Measurements from ENCODE around the gene ARHGAP19.
"Not testable (repeated sequence)": the region's sequence is repeated elsewhere in the genome, so short reads cannot be mapped to it uniquely, and the experiment has no call there.

The ARHGAP19 gene

DNA sequence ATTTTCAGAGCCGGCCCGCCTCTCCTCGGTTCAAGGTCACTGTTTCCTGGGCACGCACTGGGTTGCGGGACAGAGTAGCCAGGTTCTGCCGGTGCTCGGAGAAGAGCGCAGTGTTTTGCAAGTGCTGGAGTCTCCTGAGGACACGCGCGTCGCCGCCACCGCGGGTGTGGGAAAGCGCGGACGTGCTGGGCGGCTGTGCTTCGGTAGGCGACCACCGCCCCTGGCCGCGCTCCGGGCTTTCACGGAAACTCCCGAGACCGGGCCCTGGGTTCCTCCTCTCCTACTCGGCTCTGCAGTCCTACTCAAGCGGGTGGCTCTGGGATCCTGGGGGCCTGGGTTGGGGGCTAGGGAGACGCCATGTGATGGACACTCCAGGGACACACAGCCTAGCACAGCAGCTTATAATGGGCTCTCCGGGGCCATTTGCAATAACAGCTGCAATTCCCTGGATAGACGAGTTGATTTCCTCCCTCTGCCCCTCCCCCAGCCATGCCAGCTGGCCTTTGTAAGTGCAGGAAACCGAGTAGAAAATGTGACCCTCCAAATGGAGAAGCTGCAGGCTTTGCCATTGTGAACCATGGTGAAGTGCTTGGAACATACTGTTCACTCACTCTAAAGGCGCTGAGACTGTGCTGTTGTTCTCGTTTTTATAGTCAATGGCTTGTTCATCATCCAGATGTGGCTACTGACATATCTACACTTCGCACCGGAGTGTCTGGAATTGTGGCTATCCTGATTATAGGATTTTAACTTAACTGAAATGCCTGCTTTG is 28.8 kb upstream of the ARHGAP19 start:
- no peak for DNase-seq (ENCODE audit: low spot score)

DNA sequence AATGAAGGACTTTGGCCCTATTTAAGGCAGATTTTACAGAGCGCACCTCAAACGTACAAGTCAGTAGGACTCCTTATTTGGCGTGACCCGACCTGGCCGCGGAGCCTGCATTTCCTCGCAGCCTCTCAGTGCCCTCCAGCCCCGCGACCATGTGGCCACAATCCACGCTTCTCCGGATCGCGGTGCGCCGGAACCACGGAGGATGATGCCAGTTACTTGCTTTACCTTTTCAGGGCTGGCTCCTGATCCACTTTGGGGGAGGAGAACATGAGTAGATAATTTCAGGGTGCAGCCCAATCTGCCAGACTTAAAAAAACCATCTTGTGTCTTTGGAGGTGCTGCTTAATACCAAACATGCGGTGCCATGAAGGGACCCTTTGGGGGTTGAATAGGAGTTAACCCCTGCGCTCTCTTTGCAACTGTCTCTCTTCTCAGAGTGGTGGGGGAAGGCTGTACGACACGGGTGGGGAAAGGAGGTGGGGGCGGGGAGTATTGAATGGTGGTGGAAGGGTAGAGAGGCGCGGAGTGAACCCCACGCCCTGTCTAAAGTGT is 28.1 kb upstream of the ARHGAP19 start:
- DNase-seq (ENCODE audit: low spot score), result no peak

DNA sequence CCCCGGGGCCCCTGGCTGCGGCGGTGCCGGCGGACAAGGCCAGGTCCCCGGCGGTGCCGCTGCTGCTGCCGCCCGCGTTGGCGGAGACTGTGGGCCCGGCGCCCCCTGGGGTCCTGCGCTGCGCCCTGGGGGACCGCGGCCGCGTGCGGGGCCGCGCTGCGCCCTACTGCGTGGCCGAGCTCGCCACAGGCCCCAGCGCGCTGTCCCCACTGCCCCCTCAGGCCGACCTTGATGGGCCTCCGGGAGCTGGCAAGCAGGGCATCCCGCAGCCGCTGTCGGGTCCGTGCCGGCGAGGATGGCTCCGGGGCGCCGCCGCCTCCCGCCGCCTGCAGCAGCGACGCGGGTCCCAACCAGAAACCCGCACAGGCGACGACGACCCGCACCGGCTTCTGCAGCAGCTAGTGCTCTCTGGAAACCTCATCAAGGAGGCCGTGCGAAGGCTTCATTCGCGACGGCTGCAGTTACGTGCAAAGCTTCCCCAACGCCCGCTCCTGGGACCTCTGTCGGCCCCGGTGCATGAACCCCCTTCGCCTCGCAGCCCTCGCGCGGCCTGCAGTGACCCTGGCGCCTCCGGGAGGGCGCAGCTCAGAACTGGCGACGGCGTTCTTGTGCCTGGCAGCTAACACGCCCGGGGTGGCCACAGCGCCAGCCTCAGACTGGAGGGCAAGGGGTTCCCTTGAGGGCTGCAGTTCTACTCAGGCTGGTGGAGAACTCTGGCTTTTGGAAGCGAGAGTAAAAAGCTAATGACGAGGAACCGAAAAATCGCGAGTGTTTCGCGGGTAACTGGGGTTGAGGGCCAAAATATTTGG is 27.4 kb upstream of the ARHGAP19 start:
- DNase-seq (ENCODE audit: low spot score), result peak; percentile 55

DNA sequence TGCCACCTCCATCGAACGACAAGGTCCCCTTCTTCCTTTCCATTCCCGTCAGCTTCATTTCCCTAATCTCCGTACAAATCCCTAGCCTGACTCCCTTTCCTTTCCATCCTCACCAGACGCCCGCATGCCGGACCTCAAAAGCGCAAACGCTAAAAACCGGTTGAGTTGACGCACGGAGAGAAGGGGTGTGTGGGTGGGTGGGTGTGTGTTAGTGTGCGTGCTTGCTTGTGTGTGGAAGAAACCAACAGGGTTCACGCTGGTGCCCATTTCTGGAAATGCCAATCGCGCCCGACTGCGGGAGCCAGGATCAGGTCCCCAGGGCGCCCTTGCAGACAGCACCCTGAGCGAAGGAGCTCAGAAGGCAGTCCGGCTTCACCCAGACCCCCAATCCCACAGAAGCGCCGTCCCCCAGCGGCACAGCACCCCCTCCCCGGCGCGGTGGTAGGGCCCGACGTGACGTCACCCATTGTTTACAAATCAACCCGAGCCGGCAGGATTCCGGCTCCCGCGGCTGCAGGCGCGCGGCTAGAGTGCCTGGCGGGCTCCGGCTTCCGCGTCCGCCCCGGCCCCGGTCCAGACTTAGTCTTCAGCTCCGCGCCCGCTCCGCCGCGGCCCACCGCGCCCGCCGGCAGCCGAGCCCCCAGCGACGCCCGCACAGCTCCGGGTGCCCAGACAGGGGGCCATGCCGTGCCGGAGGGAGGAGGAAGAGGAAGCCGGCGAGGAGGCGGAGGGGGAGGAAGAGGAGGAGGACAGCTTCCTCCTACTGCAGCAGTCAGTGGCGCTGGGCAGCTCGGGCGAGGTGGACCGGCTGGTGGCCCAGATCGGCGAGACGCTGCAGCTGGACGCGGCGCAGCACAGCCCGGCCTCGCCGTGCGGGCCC is 26.6 kb upstream of the ARHGAP19 start, which contains the start of gene FRAT1:
TSS of gene FRAT1 (plus strand) at position 500 of the 880 bp plus-strand sequence. CDS start at position 683, 183 bp downstream.
- DNase-seq (ENCODE audit: low spot score), result peak; percentile 91

DNA sequence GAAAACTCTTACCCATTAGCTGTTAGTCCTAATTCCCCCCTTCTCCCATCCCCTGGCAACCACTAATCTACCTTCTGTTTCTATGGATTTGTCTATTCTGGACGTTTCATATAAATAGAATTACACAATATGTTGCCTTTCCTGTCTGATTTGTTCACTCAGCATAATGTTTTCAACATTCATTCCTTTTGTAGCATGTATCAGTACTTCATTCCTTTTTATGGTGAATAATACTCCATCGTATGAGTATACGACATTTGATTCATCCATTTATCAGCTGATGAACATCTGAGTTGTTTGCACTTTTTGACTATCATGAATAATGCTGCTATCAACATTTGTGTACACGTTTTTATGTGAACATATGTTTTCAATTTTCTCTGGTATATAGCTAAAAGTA is 22.2 kb upstream of the ARHGAP19 start:
- no peak for DNase-seq (ENCODE audit: low spot score)

DNA sequence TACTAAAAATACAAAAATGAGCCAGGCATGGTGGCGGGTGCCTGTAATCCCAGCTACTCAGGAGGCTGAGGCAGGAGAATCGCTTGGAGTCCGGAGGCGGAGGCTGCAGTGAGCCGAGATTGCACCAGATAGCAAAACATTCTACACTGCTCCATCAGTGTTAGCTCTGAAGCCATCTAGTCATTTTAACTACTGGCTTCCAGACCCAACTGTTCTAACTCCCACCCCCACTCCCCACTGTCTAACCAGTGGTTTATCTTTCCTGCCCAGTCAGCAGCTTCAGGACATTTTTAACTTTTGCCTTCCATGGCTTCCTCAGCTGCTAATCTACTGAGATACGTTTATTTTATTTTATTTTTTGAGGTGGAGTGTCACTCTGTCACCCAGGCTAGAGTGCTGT is 20.5 kb upstream of the ARHGAP19 start:
- DNase-seq (ENCODE audit: low spot score), result no peak

DNA sequence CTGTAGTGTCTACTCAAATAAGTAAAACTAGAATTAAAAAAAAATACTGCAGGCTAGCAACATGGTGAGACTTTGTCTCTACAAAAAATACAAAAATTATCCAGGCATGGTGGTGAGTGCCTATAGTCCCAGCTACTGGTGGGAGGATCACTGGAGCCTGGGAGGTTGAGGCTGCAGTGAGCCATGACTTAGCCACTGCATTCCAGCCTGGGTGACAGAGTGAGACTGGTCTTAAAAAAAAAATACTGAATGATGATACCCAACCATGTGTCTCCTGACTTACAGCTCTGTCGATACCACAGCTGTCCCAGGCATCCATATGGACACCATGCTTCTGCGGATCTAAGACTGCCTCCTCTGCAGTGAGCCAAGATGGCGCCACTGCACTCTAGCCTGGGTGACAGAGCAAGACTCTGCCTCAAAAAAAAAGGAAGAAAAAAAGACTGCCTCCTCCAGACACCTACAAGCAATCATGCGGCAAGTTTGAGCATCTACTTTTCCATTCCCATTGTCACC is 18.7 kb upstream of the ARHGAP19 start:
- DNase-seq (ENCODE audit: low spot score), result no peak

DNA sequence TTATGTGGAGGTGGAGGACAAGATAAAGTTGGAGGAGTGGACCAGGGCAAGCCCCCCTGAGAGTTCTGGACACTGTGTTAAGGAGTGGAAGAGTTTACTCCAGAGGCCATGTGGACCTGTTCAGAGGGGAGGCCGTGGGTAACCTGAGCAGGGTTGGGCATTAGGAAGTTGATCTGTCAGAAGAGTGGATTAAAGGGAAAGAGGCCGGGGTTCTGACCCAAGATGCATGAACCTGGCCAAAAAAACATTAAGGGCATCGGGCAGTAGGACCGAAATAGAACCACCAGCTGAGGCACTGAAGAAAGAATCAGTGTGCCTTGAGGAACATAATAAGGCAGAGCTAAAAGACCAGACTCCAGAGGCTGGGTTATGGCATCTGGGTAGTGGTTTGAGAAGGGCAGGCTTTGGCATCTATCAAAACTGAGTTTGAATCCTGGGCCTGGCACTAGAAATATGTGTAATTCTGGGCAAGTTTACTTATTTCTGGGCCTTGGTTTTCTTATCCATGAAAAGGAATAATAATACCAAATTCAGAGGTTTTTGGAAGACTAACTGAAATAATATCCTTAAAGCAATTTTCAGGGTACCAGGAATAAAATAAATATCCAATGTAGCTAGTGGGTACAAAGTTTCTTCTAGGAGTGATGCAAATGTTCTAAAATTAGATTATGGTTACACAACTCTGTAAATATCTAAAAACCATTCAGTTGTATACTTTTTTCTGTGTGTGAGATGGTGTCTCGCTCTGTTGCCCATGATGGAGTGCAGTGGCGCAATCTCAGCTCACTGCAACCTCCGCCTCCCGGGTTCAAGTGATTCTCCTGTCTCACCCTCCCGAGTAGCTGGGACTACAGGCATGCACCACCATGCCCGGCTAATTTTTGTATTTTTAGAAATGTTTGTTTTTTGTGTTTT is 15.7 kb upstream of the ARHGAP19 start:
- no peak for DNase-seq (ENCODE audit: low spot score)

DNA sequence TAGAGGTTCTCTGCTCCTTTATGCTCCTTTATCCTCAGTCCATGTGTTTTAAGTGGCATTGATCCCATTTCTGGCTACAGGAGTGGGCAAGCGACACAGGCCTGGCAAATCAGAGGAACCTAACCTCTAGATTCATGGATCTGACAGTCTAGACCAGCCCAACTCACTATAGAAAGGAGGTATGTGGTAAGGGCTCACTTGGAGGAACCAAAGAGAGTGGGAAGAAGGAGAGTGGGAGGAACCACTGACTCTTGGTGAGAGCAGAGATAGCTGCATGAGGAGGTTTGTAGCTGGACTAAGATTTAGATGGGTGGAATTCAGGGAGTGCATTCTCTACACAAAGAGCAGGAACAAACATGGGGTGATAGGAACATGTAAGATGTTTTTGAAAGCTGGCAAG is 15.0 kb upstream of the ARHGAP19 start:
- DNase-seq (ENCODE audit: low spot score), result no peak

DNA sequence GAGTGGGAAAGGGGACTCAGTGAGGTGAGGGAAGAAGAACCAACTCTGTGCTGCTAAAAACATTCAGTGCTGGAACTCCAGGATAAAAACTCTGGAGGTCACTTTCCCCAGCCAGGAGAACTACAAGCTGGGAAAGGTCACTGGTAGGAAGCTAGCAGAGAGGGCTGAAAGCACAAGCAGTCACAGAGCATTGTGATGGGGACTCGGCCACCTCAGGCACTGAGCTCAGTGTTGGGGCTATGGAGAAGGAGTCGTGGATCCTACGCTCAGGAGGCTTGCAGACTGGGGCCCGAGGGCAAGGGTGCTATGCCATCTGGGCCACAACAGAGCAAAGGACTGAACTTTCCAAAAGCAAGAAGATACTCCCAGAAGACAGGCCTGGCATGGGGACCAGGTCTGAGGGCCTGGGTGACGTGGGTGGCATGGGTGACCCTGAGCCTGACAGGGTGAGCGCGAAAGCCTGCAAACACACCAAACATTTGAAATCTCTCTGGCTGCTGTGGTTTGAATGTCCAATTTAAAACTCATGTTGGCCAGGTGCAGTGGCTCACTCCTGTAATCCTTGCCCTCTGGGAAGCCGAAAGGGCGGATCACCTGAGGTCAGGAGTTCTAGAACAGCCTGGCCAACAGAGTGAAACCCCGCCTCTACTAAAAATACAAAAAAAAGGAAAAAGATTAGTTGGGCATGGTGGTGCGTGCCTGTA is 9.8 kb upstream of the ARHGAP19 start:
- no peak for DNase-seq (ENCODE audit: low spot score)

DNA sequence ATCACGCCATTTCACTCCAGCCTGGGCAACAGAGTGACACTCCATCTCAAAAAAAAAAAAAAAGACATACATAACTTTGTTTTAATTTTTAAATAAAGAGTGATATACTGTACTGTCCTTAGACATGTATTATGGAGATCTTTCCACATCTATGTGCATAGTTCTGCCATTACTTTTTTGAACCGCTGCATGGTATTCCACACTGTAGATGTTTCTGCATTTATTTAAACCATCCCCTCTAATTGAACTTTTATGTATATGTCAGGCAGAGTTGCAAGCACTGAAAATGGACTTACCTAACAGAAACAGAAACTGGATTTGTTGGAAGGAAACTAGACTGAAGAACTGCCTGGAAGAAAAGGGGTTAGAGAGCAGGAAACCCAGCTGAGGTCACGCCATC is 8.5 kb upstream of the ARHGAP19 start:
- no peak for DNase-seq (ENCODE audit: low spot score)

DNA sequence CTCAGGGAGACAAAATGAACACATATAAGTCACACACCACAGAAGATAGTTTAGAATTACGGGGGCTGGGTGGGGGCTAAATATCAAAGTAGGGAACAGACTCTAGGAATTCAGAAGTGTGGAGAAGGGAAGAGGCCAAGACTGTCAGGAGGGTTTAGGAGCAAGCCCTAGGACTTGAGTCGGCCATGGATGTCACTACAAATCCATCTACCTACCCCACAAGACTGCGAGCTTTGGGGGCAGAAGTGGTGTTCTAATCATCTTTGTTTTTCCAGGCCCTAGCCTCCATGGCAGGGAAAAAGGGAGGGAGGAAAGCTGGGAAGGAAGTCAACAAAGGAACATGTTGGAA is 5.8 kb upstream of the ARHGAP19 start:
- DNase-seq (ENCODE audit: low spot score), result no peak

DNA sequence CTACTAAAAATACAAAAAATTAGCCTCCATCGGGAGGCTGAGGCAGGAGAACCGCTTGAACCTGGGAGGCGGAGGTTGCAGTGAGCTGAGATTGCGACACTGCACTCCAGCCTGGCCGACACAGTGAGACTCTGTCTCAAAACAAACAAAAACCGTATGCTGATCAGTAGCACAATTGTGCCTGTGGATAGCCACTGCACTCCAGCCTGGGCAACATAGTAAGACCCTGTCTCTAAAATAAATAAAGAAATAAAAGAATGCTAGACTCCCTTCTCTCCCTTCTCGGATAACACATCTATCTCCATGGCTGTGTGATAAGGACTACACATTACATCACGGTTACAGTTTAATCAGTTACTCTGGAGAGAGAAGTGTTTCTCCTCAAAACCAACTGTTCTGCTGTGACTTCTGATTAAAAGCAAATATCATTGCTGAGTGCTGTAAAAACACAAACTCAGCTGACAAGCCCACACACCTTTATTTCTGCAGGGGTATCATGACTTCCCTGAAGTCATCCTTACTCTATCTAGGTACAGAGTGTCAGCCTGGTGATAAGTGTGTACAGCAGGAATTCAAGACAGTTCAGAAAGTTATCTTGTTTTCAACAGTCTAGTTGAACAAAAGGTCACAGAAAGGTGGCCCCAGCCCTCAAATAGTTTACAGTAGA is 5.3 kb upstream of the ARHGAP19 start:
- DNase-seq (ENCODE audit: low spot score), result no peak

DNA sequence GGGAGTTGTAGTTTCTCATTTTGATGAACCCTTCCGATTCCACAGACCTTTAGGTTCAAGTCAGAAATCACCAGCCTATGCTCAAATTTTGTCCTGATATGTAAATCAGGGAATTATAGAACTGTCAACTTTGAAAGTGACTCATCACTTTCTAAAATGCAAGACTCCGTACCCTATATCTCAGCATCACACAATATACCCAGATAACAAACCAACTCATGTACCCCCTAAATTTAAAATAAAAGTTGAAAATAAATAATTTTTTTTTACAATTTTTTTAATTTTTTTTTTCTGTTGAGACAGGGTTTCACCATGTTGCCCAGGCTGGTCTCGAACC is 393 bp upstream of the ARHGAP19 start:
- no peak for DNase-seq (ENCODE audit: low spot score)

DNA sequence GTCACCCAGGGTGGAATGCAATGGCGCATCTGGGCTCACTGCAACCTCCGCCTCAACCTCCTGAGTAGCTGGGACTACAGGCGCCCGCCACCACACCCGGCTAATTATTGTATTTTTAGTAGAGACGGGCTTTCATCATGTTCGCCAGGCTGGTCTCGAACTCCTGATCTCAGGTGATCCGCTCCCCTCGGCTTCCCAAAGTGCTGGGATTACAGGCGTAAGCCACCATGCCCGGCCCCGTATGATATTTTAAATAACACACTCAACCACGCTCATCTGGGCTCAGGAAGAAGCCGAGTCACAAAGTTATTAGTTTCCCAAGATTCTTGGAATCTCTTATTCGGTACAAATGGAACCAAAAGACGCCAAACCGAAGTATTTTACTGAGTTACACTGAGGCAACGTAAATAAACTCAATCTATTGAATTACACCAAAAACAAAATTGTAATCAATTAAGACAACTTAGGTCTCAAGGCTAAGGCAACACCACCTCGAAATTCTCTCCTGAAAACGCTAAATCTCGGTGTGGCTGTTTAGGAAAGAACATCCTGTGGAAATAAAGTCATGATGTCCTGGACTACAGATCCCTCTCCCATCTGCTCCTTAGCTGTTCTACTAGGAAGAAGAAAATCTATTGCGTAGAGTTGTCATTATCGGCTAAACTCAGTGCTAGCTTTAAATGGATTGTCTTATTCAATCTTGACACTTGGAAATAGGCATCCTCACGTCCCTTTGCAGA is 910 bp downstream of the ARHGAP19 start:
- DNase-seq (ENCODE audit: low spot score), result no peak

DNA sequence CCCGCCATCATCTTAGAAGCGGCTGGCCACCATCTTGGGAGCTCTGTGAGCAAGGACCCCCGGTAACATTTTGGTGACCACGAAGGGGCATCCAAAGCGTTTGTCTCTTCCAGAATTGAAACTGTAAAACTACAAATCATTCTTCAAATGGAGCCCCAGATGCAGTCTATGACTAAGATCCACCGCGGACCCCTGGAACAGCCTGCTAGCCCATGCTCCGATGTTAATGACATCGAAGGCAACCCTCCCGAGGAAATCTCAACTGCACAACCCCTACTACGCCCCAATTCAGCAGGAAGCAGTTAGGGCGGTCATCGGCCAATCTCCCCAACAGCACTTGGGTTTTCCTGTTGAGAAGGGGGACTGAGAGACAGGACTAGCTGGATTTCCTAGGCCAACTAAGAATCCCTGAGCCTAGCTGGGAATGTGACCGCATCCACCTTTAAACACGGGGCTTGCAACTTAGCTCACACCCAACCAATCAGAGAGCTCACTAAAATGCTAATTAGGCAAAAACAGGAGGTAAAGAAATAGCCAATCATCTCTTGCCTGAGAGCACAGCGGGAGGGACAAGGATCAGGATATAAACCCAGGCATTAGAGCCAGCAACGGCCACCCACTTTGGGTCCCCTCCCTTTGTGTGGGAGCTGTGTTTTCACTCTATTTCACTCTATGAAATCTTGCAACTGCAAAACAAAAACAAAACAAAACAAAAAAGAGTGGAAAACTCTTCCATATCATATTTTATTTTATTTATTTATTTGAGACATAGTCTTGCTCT is 1.7 kb downstream of the ARHGAP19 start:
- not testable (repeated sequence) for DNase-seq (ENCODE audit: low spot score)

DNA sequence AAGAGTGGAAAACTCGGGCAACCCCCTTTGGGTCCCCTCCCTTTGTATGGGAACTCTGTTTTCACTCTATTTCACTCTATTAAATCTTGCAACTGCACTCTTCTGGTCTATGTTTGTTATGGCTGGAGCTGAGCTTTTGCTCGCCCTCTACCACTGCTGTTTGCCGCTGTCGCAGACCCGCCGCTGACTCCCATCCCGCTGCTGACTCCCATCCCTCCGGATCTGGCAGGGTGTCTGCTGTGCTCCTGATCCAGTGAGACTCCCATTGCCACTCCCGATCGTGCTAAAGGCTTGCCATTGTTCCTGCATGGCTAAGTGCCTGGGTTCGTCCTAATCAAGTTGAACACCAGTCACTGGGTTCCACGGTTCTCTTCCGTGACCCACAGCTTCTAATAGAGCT is 2.4 kb downstream of the ARHGAP19 start:
- not testable (repeated sequence) for DNase-seq (ENCODE audit: low spot score)

DNA sequence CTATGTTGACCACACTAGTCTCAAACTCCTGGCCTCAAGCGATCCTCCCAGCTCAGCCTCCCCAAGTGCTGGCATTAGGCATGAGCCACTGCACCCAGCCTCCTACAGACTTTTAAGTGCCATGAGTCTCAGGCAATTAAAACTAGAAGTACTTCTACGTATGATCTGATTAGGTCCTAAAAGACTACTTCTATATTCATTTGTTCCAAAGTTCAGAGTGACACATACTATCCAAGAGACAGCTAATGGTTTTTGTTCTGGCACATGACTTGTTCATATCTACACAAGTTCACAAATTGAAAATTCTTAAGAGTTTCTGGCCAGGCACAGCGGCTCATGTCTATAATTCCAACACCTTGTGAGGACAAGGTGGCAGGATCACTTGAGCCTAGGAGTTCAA is 11.7 kb downstream of the ARHGAP19 start:
- no peak for DNase-seq (ENCODE audit: low spot score)

Measured in AG20443 (cell line).